Heart right ventricle (tissue), 16 donors: ENCODE data around the gene TIMM29. TPM values are rescaled to one million over a fixed set of nuclear protein-coding genes. Genes with fewer than 3 reads are reported as not detected.

Experiments
- ATAC-seq, 8 donors: fragments of 200-7000 bp; cut with Tn5 transposase; one replicate each; pipeline ENCODE4 v1.9.1; 2020; ENCODE audit warnings: mild to moderate bottlenecking in 8 of 8, moderate library complexity in 8 of 8, moderate number of reproducible peaks in 1 of 8
- DNase-seq, 2 donors: peaks; one replicate each; pipeline ENCODE4 v3.0.0-alpha.2; 2020
- H3K27ac ChIP-seq, 10 donors: fragments of 200-600 bp; sonication (generic) in 2 of 10; one replicate each; pipeline versions ENCODE4 v1.5.0 to v1.8.0; 2020 to 2022; ENCODE audit warnings: mild to moderate bottlenecking in 3 of 10
- H3K27me3 ChIP-seq, 7 donors: fragments of 200-600 bp; one replicate each; pipeline ENCODE4 v1.8.0; 2021 to 2022; ENCODE audit warnings: mild to moderate bottlenecking in 2 of 7
- H3K36me3 ChIP-seq, 9 donors: fragments of 200-600 bp; sonication (generic) in 1 of 9; one replicate each; pipeline versions ENCODE4 v1.5.0 to v1.8.0; 2020 to 2022; ENCODE audit warnings: mild to moderate bottlenecking in 2 of 9
- H3K4me1 ChIP-seq, 9 donors: fragments of 200-600 bp; sonication (generic) in 1 of 9; one replicate each; pipeline versions ENCODE4 v1.5.0 to v1.8.0; 2020 to 2022; ENCODE audit warnings: mild to moderate bottlenecking in 4 of 9
- H3K4me3 ChIP-seq, 10 donors: fragments of 200-600 bp; sonication (generic) in 2 of 10; one replicate each; pipeline versions ENCODE4 v1.5.0 to v1.8.0; 2020 to 2022; ENCODE audit warnings: mild to moderate bottlenecking in 7 of 10, moderate library complexity in 2 of 10
- H3K9me3 ChIP-seq, 11 donors: fragments of 200-600 bp in 10 of 11; sonication (generic) in 2 of 11; one replicate each; pipeline versions ENCODE4 v1.5.0 to v1.8.0; 2013 to 2022; ENCODE audit warnings: mild to moderate bottlenecking in 2 of 11, control low read depth in 1 of 11, moderate library complexity in 1 of 11
- WGBS, 2 donors: extraction: QIAGEN DNeasy Blood & Tissue Kit; methylation state at CpG; one replicate each; pipeline ENCODE4 v1.1.7; 2013; ENCODE audit warnings: inconsistent platforms in 1 of 2; 5-methylcytosine and 5-hydroxymethylcytosine counted together
- intact Hi-C, 10 donors: fragments of 100-400 bp; cut with DNase I; formaldehyde crosslinking; loops; one replicate each; pipeline versions ENCODE4 v1.11.1 to v1.14.2; 2022
- polyA plus RNA-seq, 2 donors: library from polyadenylated mRNA; stranded (reverse); fragments of 200-250 nt; gene quantifications; one replicate each; pipeline ENCODE4 v1.2.3, GENCODE V29; 2013
- total RNA-seq, 10 donors: library from RNA; stranded (reverse); fragmentation: NEBNext Ultra II Directional in 3 of 10; extraction: Animal tissue kit (Norgen Biotek cat#: 25700) in 3 of 10; gene quantifications; one replicate each; pipeline versions ENCODE4 v1.2.1 to v1.2.4, GENCODE V29; 2021 to 2023
- TF ChIP-seq, protein P1 (sequence below), 9 donors: fragments of 200-600 bp; sonication (generic) in 2 of 9; IDR thresholded peaks; one replicate each; pipeline versions ENCODE4 v1.5.0 to v1.8.0; 2021 to 2022; ENCODE audit warnings: antibody characterized with exemption in 9 of 9, mild to moderate bottlenecking in 5 of 9, moderate library complexity in 1 of 9
- donor health status: Arrhythmogenic right ventricular cardiomyopathy.
- donor health status: ischemic (EF 13 %, LVEDD 7.1; RV severe dilation, severe dysfunction).
- donor health status: healthy with polysubstance abuse.
- donor health status: DM: no; HTN: yes; CAD: no.
- donor health status: DM: no; HTN: no; CAD: no.
- donor health status: ischemic (EF 25% LVEDD 6.9; RV normal size, moderate dysfunction).
- donor health status: ischemic (EF 25% LVEDD 5.7; RV mildly dilated, moderate dysfunction).
- donor health status: healthy.
- donor health status: DM: yes; HTN: yes; CAD: no.
- donor health status: Ischemic cardiomyopathy.
- donor health status: ischemic (EF 35%, LVEDD 5.7; RV mildly dilated, moderate dysfunction).
- donor health status: nonischemic (EF 11% LVEDD 7.7; RV severe dilation, severe dysfunction).
- donor health status: DM: yes; HTN: yes; CAD: no.
- donor health status: PGD.
- donor health status: ischemic (EF 29% LVEDD 5.4; RV normal size, mild dysfunction).
- donor health status: nonischemic (EF 23%, LVEDD 6.1; RV moderate dilation, normal function).

The TIMM29 gene
- total and polyA plus RNA-seq, 12 donors: 10.8 to 17.3 (median 14.7) TPM

DNA sequence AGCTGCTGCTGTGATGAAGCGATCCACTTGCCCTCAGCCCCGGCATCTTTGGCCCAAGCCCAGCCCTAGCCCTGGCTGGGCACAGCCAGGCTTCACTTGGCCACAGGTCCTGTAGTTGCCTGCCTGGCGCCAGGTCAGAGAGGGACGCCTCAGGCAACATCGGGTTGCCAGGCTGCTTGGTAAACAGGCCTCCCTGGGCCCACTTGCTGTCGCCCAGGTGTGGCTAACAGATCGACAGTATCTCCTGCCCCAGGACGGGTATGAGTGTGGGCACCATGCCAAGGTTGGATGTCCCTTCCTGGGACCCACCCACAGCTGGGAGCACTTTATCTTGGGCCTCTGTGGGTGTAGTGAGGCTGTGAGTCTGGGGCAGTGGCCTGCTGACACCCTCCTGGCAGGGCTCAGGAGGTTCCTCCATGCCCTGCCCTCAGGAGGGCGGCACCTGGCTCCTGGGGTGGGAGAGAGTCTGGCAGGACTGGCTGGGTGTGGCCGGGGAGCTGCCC is 29.4 kb upstream of the TIMM29 start:
- intact Hi-C loops: no loop called here
- TF ChIP-seq, protein P1, sequence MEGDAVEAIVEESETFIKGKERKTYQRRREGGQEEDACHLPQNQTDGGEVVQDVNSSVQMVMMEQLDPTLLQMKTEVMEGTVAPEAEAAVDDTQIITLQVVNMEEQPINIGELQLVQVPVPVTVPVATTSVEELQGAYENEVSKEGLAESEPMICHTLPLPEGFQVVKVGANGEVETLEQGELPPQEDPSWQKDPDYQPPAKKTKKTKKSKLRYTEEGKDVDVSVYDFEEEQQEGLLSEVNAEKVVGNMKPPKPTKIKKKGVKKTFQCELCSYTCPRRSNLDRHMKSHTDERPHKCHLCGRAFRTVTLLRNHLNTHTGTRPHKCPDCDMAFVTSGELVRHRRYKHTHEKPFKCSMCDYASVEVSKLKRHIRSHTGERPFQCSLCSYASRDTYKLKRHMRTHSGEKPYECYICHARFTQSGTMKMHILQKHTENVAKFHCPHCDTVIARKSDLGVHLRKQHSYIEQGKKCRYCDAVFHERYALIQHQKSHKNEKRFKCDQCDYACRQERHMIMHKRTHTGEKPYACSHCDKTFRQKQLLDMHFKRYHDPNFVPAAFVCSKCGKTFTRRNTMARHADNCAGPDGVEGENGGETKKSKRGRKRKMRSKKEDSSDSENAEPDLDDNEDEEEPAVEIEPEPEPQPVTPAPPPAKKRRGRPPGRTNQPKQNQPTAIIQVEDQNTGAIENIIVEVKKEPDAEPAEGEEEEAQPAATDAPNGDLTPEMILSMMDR (IDR thresholded peaks at IDR 0.05): no peak
- Histone ChIP-seq H3K36me3 (peaks cover 0 to 2% (median 0%) of the 10 kb centered on the region in 9 donors), H3K4me1 (peaks cover 0 to 46% (median 21%) of the 10 kb centered on the region in 9 donors), H3K9me3 (peaks cover 0 to 11% (median 3%) of the 10 kb centered on the region in 11 donors), H3K4me3 (no peak overlapping the region), H3K27me3 (no peaks in the 10 kb centered on the region), H3K27ac (peak overlapping the region in 9 of 10 donors; percentile 12 to 78 (median 52))
- DNase-seq (peak; percentile 54 to 72), ATAC-seq (peak; percentile 68 to 86 (median 83))
- 49 to 54% methylated on average over 10 of the region's 10 CpGs for WGBS, 2 donors

DNA sequence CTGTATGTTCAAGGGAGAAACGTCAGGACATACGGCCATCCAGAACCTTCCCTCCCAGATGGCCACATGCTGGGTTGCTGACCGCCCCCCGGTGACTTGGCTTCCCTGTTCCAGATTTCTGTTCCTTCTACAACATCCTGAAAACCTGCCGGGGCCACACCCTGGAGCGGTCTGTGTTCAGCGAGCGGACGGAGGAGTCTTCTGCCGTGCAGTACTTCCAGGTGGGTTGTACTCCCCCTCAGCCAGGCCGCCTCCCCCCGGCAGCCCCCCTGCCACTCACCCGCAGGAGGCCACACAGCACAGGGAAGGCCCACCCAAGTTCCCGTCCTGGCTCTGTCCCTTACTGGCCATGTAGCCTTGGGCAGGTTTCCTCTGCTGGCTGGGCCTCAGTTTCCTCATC is 20.7 kb upstream of the TIMM29 start:
- 89 to 91% methylated on average over 14 of the region's 14 CpGs for WGBS, 2 donors
- Histone ChIP-seq H3K9me3 (peaks cover 0 to 6% (median 1%) of the 10 kb centered on the region in 11 donors), H3K36me3 (peaks cover 0 to 69% (median 40%) of the 10 kb centered on the region in 9 donors), H3K27ac (no peak overlapping the region), H3K4me1 (no peaks in the 10 kb centered on the region), H3K27me3 (no peaks in the 10 kb centered on the region), H3K4me3 (no peak overlapping the region)
- TF ChIP-seq, protein P1 (IDR thresholded peaks at IDR 0.05): no peak
- intact Hi-C loops: no loop called here
- ATAC-seq (no peak), DNase-seq (no peak)

DNA sequence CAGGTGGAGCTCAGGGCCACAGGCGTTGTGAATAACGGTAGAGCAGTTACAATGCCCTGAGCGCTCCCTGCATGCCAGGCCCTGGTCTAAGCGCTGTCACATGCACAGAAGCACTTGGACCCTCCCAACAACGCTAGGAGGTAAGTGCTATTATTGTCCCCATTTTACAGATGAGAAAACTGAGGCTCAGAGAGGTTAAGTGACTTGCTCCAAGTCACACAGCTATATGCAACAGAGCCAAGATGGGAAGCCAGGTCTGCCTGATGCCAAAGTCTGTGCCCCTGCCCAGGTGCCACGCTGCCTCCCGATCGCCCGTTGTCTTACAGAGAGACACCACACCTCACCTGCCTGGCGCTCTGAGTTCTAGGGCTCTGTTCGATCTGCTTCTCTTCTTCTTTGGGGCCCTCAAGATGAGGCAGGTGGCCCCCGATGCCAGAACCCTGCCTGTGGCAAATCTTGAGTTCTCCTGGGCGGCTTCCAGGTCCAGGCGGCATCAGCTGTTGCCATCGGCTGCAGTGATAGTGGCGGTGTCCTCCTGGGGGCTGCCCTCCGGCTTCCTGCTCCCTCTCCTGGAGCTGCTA is 20.1 kb upstream of the TIMM29 start:
- Histone ChIP-seq H3K27me3 (no peaks in the 10 kb centered on the region), H3K27ac (no peak overlapping the region), H3K36me3 (peaks cover 0 to 74% (median 40%) of the 10 kb centered on the region in 9 donors), H3K4me1 (no peaks in the 10 kb centered on the region), H3K4me3 (no peak overlapping the region), H3K9me3 (peaks cover 0 to under 1% (median 0%) of the 10 kb centered on the region in 11 donors)
- 91 to 94% methylated on average over 17 of the region's 17 CpGs for WGBS, 2 donors
- intact Hi-C loops: no loop called here
- no peak for ATAC-seq
- DNase-seq: no peak
- TF ChIP-seq, protein P1 (IDR thresholded peaks at IDR 0.05): no peak

DNA sequence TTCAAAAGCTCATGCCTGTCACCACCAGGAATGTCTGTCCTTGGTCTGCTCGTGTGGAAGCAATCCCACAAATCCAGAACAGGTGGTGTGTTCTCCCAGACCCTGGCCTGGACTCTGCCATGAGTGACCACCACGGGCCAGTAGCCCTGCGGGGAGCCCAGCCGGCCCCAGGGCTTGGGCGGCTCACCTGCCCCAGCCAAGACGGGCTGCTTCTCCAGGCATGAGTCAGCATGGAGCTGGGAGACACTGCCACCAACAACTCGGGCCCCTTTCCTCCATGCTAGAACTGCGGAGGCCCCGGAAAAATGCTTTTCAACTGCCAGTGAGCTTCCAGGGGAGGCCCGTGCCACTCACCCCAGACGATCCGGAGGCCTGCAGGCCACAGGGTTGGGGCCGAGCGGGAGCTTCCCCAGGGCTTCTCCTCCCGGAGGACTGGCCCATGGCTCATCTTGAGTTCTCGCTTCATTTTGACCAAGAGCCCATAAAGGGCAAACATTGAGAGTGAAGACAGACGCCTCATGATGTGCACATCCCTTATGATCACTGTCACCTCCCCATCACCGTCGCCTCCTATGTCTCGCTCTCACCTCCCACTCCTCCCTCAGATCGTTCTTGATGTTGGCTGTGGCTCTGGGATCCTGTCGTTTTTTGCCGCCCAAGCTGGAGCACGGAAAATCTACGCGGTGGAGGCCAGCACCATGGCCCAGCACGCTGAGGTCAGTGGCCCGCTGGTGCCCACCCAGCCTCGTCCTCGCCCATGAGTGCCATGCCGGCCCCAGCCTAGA is 16.8 kb upstream of the TIMM29 start:
- WGBS, 2 donors: 89 to 91% methylated on average over 31 of the region's 31 CpGs
- no peak overlapping the region for H3K27ac ChIP-seq

More for the DNA sequence above, 16.8 kb upstream of the TIMM29 start:
- Histone ChIP-seq H3K27me3 (no peaks in the 10 kb centered on the region), H3K4me3 (no peak overlapping the region), H3K36me3 (peaks cover 0 to 99% (median 49%) of the 10 kb centered on the region in 9 donors), H3K9me3 (no peaks in the 10 kb centered on the region), H3K4me1 (no peaks in the 10 kb centered on the region)
- intact Hi-C loops: no loop called here
- TF ChIP-seq, protein P1 (IDR thresholded peaks at IDR 0.05): no peak
- ATAC-seq (no peak), DNase-seq (no peak)
